ENCODE data around the gene PCCA.

DNA sequence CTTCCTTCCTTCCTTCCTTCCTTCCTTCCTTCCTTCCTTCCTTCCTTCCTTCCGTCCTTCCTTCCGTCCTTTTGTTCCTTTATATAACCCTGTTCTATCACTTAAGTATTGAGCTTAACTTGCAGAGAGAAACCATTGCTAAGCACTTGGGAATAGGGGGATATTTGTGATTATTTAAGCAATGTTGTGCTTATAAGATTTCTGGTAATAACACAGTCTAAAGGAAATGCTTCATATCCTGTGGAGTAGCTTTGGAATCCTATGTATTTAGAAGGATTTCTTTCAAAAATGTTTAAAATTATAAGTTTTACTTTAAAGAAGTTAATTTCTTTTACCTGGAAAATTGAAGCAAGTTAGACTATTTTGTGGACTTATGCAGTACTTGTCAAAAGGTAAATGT lies 209.8 kb downstream of the PCCA start:
- no peak for TF ChIP-seq SP1 (IDR thresholded peaks at IDR 0.05)
- TF ChIP-seq ELF4 (IDR thresholded peaks at IDR 0.05), result no peak
- no peak for TF ChIP-seq FOXM1 (IDR thresholded peaks at IDR 0.05; ENCODE audit: borderline replicate concordance)
- no peak for TF ChIP-seq FOXK2 (IDR thresholded peaks at IDR 0.05)
- TF ChIP-seq BHLHE40 (IDR thresholded peaks at IDR 0.05; ENCODE audit: borderline replicate concordance), result no peak
- TF ChIP-seq TARDBP (IDR thresholded peaks at IDR 0.05), result no peak
- TF ChIP-seq PKNOX1 (IDR thresholded peaks at IDR 0.05), result no peak
- no peak for TF ChIP-seq LEF1 (IDR thresholded peaks at IDR 0.05; ENCODE audit: borderline replicate concordance)
- TF ChIP-seq ZNF384 (IDR thresholded peaks at IDR 0.05), result no peak
- no peak for TF ChIP-seq NFRKB (IDR thresholded peaks at IDR 0.05)
- TF ChIP-seq HDGF (IDR thresholded peaks at IDR 0.05; ENCODE audit: borderline replicate concordance), result no peak
- TF ChIP-seq CTBP1 (IDR thresholded peaks at IDR 0.05; ENCODE audit: borderline replicate concordance), result no peak
- no peak for TF ChIP-seq L3MBTL2 (conservative IDR thresholded peaks at IDR 0.05)
